ENCODE measurements around the gene AQP6.

AQP6 gene

GRCh38 chr12:49936925-49937324 lies 35.8 kb upstream of the AQP6 start:
- ATAC-seq: no peak
- no peak for TF ChIP-seq OSR1 (CRISPR knock-in tag; IDR thresholded peaks at IDR 0.05)
- no peak for TF ChIP-seq ESRRG (CRISPR knock-in tag; IDR thresholded peaks at IDR 0.05)
- TF ChIP-seq PATZ1 (CRISPR knock-in tag; IDR thresholded peaks at IDR 0.05; ENCODE audit: borderline replicate concordance): no peak
- no peak for TF ChIP-seq ZC3H10 (CRISPR knock-in tag; IDR thresholded peaks at IDR 0.05)
- no peak for TF ChIP-seq POU6F1 (CRISPR knock-in tag; IDR thresholded peaks at IDR 0.05; ENCODE audit: borderline replicate concordance, low read depth)
- no peak for TF ChIP-seq ARNTL (CRISPR knock-in tag; IDR thresholded peaks at IDR 0.05; ENCODE audit: borderline replicate concordance, low read depth)
- no peak for TF ChIP-seq CREB5 (CRISPR knock-in tag; IDR thresholded peaks at IDR 0.05; ENCODE audit: low read depth)
- TF ChIP-seq SNAI2 (CRISPR knock-in tag; IDR thresholded peaks at IDR 0.05): no peak
- no peak for TF ChIP-seq ZNF565 (CRISPR knock-in tag; conservative IDR thresholded peaks at IDR 0.05; ENCODE audit: low read depth)
- no peak for TF ChIP-seq PPARA (CRISPR knock-in tag; IDR thresholded peaks at IDR 0.05; ENCODE audit: borderline replicate concordance)
- no peak for TF ChIP-seq RARB (CRISPR knock-in tag; IDR thresholded peaks at IDR 0.05)
- TF ChIP-seq ZNF8 (CRISPR knock-in tag; IDR thresholded peaks at IDR 0.05): no peak
- no peak for TF ChIP-seq ISL1 (CRISPR knock-in tag; IDR thresholded peaks at IDR 0.05)
- no peak for TF ChIP-seq ZFP30 (CRISPR knock-in tag; IDR thresholded peaks at IDR 0.05)
- no peak for TF ChIP-seq CSRNP3 (CRISPR knock-in tag; IDR thresholded peaks at IDR 0.05)

GRCh38 chr12:49937639-49938300 lies 35.0 kb upstream of the AQP6 start:
- TF ChIP-seq ZNF70 (CRISPR knock-in tag; IDR thresholded peaks at IDR 0.05) (no peak), ZNF565 (CRISPR knock-in tag; conservative IDR thresholded peaks at IDR 0.05; ENCODE audit: low read depth) (no peak), ZFP3 (CRISPR knock-in tag; IDR thresholded peaks at IDR 0.05) (no peak), BACH2 (CRISPR knock-in tag; IDR thresholded peaks at IDR 0.05; ENCODE audit: borderline replicate concordance) (no peak), POU6F1 (CRISPR knock-in tag; IDR thresholded peaks at IDR 0.05; ENCODE audit: borderline replicate concordance, low read depth) (no peak), ESRRG (CRISPR knock-in tag; IDR thresholded peaks at IDR 0.05) (no peak), TSHZ2 (CRISPR knock-in tag; IDR thresholded peaks at IDR 0.05) (no peak)

GRCh38 chr12:49939307-49939706 lies 33.4 kb upstream of the AQP6 start:
- TF ChIP-seq TOX (CRISPR knock-in tag; IDR thresholded peaks at IDR 0.05; ENCODE audit: borderline replicate concordance): no peak
- TF ChIP-seq OSR1 (CRISPR knock-in tag; IDR thresholded peaks at IDR 0.05): no peak
- no peak for ATAC-seq

More at GRCh38 chr12:49937639-49938300, 35.0 kb upstream of the AQP6 start:
- no peak for ATAC-seq
